Retinal pigment epithelial cell (primary cell): ENCODE results near the gene LMBRD1.

Experiments
- DNase-seq: peaks from one replicate; pipeline ENCODE4 v3.0.0-alpha.2; 2010; ENCODE audit warnings: low read depth
- H3K4me3 ChIP-seq: 2 replicates; pipeline ENCODE4 v1.5.1; 2011; ENCODE audit warnings: mild to moderate bottlenecking, low read length, control low read depth, moderate library complexity
- CTCF ChIP-seq: conservative IDR thresholded peaks from 2 replicates; pipeline ENCODE4 v1.5.1; 2011; ENCODE audit warnings: low read depth, low read length, control low read depth, inconsistent platforms

Gene LMBRD1

GRCh38 chr6:69650703-69651102 lies 146.1 kb downstream of the LMBRD1 start:
- TF ChIP-seq CTCF, result no peak
- DNase-seq, result no peak
- H3K4me3 ChIP-seq, result no peak overlapping the region

GRCh38 chr6:69647726-69648125 lies 149.1 kb downstream of the LMBRD1 start:
- H3K4me3 ChIP-seq, result no peak overlapping the region
- TF ChIP-seq CTCF, result no peak
- DNase-seq, result no peak

DNA sequence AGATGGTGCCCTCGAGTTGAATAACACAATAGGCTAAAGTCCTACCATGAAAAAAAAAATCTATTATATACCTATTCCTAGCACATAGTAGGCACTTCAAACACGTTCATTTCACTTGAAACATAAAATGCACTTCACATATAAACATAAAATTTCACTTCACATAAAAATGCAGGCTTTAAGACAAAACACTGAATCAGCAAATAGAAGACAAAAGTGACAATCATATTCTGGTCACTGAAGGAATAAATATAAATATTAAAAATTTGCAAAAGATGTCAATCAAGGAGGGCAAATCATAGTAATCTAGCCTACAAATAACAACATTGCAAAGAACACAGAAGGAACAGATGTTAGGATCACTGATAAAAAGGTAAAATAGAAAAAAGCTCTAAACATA lies 153.1 kb downstream of the LMBRD1 start:
- no peak for DNase-seq
- no peak overlapping the region for H3K4me3 ChIP-seq
- no peak for TF ChIP-seq CTCF

DNA sequence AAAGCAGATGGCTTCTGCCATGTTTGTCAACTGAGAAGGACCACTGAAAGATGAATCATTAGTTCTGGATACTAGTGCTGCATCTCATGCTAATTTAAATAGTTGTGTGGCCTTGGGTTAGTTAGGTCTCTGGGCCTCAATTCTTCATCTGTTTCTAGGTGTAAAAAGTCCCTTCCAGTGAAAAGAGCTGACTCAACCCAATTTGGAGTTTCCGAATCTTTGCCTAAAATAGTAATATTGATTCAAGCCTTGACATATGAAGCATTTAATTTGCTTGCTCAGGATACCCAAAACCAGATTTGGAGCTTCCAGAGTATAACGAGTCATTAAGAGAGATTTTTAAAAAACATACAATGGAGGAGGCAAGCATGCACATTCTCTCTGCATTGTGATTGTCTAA lies 163.9 kb downstream of the LMBRD1 start:
- TF ChIP-seq CTCF, result no peak
- no peak for DNase-seq
- H3K4me3 ChIP-seq, result no peak overlapping the region

DNA sequence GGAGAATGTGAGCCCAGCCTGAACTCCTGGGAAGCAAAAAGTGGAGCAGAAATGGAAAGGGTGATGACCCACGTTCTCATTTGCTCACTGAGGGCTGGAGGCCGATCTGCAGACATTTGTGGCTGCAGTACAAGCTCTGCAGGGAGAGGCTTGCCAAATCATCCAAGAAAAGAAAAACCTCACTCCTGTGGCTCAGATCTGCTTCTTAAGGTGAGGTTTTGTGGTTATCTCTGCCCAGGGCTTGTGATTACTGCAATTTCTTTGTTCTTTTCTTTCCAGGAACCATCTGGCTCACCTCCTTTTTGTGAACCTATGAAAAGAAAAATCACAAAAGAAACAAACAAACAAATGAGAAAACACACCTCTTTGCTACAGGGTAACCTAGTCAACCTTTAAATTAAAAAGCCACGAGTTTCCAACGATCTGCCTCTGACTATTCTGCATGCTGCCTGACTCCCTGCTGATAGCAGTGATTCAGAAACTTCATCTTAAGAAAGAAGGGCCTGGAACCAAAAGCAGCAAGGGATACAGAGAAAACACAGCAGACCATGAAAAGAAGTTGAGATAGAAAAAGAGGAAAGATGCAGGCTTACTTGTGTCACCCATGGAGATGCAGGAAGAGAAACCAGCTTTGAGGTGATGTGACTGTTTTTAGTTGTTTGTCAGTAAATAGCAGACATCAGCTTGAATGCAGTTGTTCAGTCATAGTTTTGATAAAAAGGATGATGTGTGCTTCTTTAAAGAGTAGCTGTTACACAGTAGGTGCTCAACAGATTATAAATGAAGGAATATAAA lies 165.1 kb downstream of the LMBRD1 start:
- DNase-seq, result no peak
- no peak overlapping the region for H3K4me3 ChIP-seq
- TF ChIP-seq CTCF, result no peak

- H3K4me3 ChIP-seq, result no peak overlapping the region
- DNase-seq, result no peak
- TF ChIP-seq CTCF, result no peak
Measured at GRCh38 chr6:69630767-69631166, 166.0 kb downstream of the LMBRD1 start.

GRCh38 chr6:69627625-69628024 lies 169.2 kb downstream of the LMBRD1 start:
- no peak for TF ChIP-seq CTCF
- DNase-seq, result no peak
- no peak overlapping the region for H3K4me3 ChIP-seq
